Testis (tissue), 2 donors: ENCODE results near the gene WBP1.

ENCODE experiments used
- POLR2A ChIP-seq: fragments of 450-650 bp; IDR thresholded peaks from one replicate; pipeline ENCODE4 v1.6.1; 2017; ENCODE audit warnings: antibody characterized with exemption, mild to moderate bottlenecking, moderate library complexity
- TF ChIP-seq, protein P1 (sequence below), 3 experiments: fragments of 450-650 bp in 2 of 3; fragments of 200-600 bp in 1 of 3; sonication (generic) in 1 of 3; IDR thresholded peaks; one replicate each; pipeline ENCODE4 v1.5.1; 2016 to 2019; ENCODE audit warnings: antibody characterized with exemption in 3 of 3, mild to moderate bottlenecking in 2 of 3, moderate library complexity in 1 of 3

DNA sequence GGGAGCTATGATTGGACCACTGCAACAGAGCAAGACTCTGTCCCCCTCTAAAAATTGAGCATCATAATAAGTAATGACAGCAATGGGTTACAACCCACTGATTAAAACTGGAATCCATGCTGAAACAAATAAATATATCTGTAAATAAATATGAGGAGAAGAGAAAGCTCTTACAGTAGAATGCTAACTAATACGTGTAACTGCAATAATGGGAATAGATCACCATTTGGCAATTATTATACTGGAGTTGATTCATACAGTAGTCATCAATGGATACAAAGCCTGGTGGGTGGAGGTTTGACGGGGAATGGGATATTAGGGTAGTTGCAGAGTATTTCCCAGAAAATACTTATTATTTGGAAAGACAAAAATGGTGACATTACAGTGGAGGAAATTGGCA is 9.5 kb upstream of the WBP1 start:
- TF ChIP-seq POLR2A = no peak
- TF ChIP-seq, protein P1, sequence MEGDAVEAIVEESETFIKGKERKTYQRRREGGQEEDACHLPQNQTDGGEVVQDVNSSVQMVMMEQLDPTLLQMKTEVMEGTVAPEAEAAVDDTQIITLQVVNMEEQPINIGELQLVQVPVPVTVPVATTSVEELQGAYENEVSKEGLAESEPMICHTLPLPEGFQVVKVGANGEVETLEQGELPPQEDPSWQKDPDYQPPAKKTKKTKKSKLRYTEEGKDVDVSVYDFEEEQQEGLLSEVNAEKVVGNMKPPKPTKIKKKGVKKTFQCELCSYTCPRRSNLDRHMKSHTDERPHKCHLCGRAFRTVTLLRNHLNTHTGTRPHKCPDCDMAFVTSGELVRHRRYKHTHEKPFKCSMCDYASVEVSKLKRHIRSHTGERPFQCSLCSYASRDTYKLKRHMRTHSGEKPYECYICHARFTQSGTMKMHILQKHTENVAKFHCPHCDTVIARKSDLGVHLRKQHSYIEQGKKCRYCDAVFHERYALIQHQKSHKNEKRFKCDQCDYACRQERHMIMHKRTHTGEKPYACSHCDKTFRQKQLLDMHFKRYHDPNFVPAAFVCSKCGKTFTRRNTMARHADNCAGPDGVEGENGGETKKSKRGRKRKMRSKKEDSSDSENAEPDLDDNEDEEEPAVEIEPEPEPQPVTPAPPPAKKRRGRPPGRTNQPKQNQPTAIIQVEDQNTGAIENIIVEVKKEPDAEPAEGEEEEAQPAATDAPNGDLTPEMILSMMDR (IDR thresholded peaks at IDR 0.05) = no peak
